NCI-H345 (cell line): ENCODE measurements around the gene EFCC1.
"Not testable (repeated sequence)": the region's sequence is repeated elsewhere in the genome, so short reads cannot be mapped to it uniquely, and the experiment has no call there.

Source experiments
- DNase-seq: peaks from one replicate; lab custom pipeline; 2025; lab: John Stamatoyannopoulos, UW

The EFCC1 gene

DNA sequence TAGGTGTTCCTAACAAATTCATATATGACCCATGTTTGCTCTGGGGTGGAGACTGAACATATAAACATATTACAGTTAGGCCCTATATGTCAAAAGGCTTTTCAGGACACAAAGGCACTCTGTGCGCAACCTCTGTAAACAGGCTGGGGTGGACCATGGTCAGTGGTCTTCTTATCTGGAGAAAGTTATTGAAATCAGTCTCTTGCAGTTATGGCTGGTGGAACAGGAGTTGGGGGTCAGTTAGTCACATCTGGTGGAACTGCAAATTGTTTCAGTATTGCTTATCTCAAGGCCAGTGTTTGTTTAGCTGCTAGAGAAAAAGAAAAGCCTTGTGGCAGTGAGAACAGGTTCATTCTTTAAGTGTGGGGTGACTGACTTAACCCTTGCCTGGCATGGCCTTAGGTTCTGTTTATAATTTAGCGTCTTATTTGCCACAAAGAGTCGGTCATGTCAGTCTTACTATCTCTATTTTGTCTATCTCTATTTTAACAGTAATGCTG is 53.6 kb downstream of the EFCC1 start:
- DNase-seq = no peak

DNA sequence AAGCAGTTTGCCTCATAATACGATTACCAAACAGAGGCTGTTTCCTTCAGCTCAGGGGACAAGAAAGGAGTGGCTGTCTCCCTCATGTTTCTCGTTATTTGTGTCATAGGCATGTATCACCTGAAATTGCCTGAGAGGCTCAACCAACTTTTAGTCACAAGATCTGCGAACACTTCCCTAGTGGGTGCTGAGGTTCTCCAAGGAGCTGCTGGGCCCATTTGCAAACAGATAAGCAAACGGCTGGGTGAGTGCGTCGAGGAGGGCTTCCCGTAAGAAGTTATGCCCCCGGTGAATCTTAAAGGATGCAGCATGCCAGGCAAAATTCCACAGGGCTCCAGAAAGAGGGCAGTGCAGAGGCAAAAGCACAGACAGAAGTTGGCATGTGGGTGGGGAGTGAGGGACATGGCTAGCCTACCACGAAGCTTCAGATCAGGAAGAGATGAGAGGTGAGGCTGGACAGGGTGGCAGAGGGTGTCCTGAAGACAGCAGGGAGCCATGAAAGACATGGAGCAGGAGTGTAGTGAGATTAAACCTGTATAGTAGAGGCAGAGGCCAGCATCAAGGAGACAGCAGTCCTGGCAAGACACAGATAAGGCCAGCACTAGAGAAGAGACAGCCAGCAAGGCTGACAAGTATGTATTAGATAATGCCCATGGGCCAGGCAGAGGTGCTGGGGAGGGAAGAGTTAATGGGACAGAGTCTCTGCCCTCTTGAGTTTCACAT is 55.5 kb downstream of the EFCC1 start:
- DNase-seq = no peak

DNA sequence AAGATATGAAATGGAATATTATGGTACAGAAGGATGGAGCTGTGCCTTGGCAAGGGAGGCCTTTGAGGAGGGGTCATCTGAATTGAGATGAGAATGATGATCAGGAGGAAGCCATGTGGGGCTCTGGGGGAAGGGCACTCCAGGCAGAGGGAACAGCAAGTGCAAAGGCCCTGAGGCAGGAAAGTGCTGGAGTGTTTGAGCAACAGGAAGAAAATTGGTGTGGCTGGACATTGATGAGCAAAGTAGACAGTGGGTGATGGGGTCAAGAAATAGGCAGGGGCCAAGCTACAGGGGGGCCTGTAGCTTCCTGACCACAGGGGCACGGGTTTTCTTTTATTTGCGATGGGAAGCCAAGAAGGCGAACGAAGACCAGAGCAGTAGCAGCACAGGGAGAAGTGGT is 56.1 kb downstream of the EFCC1 start:
- no peak for DNase-seq

DNA sequence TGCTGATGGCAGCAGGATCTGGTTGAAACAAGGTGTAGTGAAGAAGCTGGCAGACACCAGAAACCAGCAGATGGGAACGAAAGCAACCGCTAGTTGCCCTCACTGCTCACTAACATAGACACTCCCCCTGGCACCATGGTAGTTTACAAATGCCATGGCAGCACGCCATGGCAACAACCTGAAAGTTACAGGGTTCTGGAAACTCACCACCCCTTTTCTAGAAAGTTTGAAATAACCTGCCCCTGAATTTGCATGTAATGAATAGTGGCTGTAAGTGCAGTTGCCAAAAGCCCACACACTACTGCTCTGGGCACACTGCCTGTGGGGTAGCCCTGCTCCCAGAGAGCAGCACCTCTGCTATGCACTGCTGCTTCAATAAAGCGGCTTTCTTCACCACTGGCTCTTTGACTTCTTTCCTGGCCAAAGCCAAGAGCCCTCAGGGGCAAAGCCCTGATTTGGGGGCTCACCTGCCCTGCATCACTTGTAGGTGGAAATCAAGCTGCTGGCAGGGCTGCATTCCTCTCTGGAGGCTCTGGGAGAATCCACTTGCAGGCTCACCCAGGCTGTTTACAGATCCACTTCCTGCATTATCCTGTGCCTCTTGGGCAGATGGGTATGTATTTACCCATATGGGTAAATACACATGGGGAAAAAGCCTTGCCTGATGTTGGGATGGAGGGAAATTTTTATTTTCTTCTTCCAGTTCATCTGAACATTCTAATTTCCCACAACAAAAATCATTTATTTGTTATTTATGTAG is 57.5 kb downstream of the EFCC1 start:
- peak; percentile 8 for DNase-seq

DNA sequence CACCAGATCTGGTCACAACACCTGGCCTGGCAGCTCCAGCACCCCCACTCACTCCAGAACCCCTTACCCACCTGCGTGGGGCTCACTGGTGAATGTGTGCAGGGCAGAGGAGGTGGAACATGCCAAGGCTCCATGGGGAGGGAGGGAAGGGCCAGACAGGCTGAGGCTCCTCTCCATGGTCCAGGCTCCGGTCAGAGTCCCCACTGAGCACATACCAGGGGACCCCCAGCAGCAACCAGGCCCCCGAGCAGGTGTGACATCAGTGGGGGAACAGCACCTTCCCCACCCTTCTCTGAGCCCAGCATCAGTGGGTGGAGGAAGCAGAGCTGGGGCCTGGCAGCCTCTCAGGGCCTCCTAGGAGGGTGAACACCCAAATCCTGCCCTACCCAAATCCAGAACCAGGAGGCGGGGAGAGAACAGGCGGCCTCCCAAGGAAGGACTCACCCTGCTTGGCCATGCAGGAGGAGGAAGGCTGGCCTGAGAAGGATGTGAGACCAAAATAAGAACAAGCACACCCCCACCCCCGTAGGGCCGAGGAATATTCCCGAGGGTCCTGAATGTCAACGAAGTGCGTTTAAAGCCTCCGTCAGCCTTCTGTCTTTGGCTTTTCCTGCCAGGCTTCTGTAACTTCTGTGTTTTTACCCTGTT is 58.3 kb downstream of the EFCC1 start:
- no peak for DNase-seq

DNA sequence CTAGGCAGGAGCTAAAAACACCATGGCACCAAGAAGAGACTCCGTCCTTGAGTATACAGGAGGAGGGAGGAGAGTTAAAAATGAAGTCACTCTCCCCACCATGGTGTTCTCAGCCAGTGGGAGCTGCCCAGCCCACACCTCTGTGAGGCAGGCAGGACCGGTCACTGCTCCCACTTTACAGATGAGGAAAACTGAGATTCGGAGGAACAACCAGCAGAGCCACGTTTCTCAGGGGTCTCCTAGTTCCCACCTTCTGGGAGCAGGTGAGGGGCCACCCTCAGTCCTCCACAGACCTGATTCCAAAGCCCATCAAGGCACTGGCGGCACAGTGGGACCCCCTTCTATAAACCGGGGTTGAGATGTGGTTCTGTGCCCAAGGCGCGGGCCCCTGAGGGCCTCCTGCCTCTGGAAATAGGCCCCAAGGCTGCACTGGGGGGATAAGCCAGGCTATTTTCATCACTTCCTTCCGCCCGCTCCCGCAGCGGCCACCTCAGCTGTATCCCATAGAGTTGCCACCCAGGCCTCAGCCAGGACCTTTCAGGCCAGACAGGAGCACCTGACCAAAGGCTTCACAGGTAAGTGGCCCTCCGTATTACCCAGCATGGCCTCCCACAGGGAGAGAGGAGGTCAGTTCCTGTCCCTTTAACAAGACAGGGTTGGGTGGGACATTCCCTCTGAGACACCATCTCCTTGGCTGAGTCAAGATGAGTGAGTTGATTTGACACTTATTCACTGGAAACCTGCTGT is 59.3 kb downstream of the EFCC1 start, which contains the start of gene GP9:
GP9 (plus strand) TSS at position 504 of the 747 bp plus-strand sequence. CDS start 961 bp downstream, outside the sequence.
- no peak for DNase-seq

DNA sequence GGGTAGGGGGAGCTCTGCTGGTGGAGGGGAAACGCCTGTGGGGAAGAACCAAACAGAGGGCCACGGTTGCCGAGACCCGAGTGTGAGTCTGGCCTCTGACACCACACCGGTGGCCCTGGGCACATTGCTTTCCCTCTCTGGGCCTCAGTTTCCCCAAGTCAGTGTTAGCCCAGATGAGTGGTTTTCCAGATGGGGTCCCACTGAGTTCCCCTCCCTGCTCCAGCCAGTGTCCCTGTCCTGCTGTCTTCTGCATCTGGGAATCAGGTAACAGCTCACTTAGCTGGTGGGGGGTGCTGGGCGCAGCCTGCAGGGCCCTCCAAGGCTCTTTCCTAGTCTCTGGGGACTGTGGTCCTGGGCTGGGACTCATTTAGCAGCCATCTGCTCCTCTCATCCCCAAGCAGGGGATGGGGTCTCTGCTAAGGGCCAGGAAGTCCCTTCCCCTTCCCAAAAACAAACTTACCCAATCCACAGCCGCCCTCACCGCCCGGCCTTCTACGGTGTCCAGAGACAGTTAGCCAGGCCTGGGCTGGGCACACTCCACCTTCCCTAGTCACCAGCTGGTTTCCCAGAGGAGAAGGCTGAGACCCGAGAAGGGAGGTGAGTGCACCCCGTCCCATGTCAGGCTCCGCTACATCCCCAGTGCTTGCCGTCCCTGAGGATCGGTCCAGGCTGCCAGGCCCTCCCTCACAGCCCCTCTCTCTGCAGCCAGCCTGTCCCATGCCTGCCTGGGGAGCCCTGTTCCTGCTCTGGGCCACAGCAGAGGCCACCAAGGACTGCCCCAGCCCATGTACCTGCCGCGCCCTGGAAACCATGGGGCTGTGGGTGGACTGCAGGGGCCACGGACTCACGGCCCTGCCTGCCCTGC is 60.2 kb downstream of the EFCC1 start:
- no peak for DNase-seq

DNA sequence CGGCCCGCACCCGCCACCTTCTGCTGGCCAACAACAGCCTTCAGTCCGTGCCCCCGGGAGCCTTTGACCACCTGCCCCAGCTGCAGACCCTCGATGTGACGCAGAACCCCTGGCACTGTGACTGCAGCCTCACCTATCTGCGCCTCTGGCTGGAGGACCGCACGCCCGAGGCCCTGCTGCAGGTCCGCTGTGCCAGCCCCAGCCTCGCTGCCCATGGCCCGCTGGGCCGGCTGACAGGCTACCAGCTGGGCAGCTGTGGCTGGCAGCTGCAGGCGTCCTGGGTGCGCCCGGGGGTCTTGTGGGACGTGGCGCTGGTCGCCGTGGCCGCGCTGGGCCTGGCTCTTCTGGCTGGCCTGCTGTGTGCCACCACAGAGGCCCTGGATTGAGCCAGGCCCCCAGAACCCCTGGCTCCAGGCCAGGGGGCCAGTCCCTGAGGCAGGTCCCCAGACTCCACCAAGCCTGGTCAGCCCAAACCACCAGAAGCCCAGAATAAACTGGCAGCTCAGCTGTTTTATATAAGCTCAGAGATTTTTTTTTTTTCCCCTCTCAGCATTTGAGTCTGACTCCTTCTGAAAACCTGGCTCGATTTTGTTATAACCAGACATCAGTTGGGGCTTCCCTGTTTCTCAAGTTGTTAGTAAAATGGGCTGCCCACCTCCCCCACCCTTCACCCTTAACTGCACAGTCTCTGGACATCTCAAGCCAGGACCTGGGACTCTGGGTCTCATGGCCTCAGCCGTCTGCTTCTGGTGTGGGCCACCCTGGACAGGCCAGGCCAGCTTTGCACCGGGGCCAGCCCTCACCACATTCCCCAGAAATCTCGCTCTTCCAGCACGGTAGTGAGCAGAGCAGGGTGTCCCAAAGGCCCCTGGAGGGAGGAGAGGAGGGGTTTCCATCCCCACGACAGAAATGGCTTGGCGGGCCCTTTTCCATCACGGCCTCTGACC is 61.1 kb downstream of the EFCC1 start:
- no peak for DNase-seq

DNA sequence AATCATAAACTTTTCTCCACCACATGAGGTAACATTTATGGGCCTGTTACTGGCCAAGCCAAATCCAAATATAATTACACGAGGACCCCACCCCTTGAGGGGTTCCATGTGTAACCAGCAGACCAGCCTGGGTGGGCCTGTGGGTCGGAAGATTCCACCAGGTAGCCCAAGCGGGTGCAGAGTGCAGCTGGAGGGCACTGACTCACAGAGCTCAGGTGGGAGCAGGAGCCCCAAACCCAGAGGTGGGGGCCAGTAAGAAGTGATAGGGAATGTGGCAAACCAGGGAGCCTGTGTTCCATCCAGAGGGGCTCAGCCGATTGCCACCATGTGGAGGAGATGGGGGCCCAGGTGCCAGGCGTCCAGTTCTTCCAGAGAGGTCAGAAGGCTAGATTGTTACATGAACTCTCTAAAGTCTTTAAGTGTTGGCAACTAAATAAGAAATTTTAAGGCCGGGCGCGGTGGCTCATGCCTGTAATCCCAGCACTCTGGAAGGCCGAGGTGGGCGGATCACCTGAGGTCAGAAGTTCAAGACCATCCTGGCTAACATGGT is 62.1 kb downstream of the EFCC1 start:
- no peak for DNase-seq

DNA sequence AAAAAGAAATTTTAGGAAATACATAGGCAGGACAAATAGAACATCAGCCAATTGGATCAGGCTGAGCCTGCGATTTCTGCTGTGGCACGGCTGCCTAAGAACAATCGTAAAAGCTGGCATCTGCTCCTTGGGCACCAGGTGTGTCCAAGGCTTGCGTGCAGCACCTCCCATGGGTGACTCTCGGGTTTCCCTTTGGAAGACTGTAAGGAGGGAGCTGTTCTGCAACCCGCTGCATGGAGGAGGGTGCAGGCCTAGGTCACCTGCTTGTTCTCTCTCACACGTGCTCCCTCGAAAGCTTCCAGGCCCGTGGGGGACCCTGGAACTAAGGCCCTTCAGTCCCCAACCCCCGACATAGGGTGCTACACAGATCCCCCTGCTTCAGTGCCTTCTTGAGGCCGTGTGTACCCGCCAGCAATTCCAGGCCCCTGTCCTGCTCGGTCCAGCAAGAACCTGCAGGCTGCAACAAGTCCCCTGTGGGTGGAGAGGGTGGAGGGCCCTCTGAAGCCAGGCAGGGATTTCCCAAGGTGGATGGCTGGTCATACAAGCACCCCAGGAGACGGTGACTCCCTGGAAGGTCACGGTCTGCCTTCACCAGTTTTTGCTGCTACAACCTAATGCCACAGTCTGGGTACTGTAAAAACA is 62.9 kb downstream of the EFCC1 start:
- no peak for DNase-seq

DNA sequence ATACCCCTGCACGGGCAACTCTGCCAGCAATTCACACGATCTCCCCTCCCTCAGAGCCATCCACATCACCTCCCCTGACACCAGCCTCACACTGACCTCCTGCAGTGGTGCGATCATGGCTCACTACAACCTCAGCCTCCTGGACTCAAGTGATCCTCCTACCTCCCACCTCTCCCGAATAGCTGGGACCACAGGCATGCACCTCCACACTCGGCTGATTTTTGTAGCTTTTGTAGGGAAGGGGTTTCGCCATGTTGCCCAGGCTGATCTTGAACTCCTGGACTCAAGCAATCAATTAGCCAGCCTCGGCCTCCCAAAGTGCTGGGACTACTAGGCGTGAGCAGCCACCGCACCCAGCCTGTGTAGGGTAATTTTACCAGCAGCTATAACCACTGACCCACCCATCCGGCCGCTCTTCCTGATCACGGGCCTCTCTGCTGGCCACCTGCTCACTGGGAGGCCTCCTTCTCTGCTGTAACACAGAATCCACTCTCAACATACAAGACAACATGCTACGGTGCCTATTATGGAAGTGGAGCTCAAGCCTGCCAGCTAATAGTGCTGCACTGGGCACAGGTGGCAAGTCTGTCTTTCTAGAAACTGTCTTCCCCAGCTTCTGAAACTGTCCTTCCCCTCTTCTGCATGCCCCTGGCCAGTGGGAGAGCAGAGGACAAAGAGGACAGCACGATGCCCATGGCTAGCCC is 64.1 kb downstream of the EFCC1 start:
- no peak for DNase-seq

DNA sequence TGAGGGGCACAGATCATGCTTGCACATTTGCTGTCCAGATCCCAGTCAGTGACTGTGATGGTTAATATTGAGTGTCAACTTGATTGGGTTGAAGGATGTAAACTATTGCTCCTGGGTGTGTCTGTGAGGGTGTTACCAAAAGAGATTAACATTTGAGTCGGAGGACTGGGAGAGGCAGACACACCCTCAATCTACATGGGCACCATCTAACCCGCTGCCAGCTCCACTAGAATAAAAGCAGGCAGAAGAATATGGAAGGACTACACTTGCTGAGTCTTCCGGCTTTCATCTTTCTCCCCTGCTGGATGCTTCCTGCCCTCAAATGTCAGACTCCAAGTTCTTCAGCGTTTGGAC is 64.6 kb downstream of the EFCC1 start:
- DNase-seq = no peak

DNA sequence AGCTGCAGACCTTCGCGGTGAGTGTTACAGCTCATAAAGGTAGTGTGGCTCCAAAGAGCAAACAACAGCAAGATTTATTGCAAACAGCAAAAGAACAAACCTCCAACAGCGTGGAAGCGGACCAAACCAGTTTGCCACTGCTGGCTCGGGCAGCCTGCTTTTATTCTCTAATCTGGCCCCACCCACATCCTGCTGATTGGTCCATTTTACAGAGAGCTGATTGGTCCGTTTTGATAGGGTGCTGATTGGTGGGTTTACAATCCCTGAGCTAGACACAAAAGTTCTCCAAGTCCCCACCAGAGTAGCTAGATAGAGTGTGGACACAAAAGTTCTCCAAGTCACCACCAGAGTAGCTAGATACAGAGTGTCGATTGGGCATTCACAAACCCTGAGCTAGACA is 66.6 kb downstream of the EFCC1 start:
- DNase-seq = not testable (repeated sequence)

DNA sequence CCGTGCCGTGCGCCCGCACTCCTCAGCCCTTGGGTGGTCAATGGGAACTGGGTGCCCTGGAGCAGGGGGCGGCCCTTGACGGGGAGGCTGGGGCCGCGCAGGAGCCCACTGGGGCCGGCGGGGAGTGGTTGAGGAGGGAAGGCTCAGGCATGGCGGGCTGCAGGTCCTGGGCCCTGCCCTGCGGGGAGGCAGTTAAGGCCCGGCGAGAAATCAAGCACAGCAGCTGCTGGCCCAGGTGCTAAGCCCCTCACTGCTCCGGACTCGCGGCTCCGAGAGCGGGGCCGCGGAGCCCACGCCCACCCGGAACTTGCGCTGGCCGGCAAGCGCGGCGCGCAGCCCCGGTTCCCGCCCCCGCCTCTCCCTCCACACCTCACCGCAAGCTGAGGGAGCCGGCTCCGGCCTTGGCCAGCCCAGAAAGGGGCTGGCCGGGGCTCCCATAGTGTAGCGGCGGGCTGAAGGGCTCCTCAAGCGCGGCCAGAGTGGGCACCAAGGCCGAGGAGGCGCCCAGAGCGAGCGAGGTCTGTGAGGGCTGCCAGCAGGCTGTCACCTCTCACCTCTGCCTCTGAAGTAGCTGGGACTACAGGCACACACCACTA is 67.3 kb downstream of the EFCC1 start:
- no peak for DNase-seq

DNA sequence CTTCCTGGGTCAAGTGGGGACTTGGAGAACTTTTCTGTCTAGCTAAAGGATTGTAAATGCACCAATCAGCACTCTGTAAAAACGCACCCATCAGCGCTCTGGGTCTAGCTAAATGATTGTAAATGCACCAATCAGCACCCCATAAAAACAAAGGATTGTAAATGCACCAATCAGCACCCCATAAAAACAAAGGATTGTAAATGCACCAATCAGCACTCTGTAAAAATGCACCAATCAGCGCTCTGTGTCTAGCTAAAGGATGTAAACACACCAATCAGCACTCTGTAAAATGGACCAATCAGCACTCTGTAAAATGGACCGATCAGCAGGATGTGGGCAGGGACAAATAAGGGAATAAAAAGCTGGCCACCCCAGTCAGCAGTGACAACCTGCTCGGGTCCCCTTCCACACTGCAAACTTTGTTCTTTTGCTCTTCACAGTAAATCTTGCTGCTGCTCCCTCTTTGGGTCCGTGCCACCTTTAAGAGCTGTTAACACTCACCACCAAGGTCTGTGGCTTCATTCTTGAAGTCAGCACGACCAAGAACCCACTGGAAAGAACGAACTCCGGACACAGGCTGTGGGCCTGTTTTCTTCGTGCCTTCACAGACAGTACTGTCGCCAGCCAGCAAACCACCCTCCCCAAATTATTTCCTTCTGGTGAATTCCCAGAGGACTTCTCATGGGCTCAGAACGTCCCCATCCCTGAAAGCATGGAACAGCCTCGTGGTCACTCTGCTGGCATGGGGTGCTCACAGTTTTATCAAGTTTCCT is 68.4 kb downstream of the EFCC1 start:
- DNase-seq = not testable (repeated sequence)

DNA sequence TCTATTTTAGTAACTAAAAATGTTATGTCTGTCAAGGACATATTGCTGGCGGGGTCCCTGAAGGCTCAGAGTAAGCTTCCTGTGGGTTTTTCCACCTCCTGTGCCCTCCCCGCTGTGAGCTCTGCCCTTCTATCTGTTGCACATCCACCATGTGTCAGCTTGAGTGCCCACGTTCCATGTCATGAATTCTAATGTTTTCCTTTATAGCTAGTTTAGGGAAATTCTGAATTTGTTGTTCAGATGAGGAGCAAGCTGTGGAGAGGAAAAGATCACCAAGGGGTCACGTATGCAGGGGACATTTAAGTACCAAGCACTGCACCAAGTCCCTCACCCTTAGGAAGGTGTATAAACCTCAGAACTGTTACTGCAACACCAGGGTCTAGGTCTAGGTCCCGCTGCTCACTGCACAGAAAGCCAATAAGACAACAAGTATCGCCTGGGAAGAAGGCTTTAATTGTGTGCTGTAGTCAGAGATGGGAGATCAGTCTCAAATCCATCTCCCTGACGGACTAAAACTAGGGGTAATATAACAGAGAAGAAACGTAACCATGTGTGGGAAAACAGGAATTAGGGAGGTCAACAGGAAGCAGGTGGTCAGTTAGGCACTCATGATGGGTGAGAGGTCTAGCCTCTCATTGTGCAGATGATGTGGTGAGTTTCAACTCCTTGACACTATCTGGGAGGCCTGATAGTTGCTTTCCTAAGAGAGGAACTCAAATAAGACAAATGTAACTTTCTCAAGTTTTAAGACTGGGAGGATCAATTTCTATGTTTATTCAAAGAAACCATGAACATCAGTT is 69.2 kb downstream of the EFCC1 start:
- DNase-seq = no peak

DNA sequence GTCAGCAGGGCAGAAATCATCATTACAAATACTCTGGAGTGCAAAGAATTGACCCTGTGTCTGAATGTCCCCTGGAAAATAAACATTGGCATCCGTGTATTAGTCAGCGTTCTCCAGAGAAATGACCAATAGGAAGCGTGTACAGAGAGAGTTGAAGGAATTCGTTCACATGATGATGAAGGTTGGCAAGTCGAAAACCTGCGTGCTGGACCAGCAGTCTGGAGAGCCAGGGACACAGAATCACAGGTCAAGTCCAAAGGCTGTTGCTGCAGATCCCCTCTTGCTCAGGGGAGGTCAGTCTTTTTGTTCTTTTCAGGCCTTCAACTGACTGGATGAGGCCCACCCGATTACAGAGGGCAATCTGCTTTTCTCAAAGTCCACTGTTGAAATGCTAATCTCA is 76.1 kb downstream of the EFCC1 start:
- DNase-seq = no peak
